ENCODE measurements around the gene FTSJ1.

DNA sequence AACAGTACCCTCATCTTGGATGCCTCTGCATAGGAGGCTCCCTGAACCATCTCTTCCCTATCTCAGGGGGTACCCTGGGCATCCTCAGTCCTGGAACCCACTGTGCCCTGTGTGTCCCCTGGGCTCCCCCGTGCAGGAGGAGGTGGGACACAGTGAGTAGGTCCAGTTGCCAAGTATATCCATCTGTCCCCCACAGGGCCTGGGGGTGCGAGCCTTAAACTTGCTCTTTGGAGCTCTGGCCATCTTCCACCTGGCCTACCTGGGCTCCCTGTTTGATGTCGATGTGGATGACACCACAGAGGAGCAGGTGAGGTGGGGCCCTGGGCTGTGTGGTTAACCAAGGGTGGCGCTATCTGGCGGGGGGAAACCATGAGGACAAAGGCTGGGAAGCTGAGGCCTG, 41.0 kb downstream of the FTSJ1 start:
- TF ChIP-seq, protein P1, sequence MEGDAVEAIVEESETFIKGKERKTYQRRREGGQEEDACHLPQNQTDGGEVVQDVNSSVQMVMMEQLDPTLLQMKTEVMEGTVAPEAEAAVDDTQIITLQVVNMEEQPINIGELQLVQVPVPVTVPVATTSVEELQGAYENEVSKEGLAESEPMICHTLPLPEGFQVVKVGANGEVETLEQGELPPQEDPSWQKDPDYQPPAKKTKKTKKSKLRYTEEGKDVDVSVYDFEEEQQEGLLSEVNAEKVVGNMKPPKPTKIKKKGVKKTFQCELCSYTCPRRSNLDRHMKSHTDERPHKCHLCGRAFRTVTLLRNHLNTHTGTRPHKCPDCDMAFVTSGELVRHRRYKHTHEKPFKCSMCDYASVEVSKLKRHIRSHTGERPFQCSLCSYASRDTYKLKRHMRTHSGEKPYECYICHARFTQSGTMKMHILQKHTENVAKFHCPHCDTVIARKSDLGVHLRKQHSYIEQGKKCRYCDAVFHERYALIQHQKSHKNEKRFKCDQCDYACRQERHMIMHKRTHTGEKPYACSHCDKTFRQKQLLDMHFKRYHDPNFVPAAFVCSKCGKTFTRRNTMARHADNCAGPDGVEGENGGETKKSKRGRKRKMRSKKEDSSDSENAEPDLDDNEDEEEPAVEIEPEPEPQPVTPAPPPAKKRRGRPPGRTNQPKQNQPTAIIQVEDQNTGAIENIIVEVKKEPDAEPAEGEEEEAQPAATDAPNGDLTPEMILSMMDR (IDR thresholded peaks at IDR 0.05; ENCODE audit: low read length) = no peak
- TF ChIP-seq EZH2 (optimal IDR thresholded peaks at IDR 0.05; ENCODE audit: low read depth, low read length) (no peak), EZH2phosphoT487 (IDR thresholded peaks at IDR 0.05; ENCODE audit: low read length) (no peak)

All from MM.1S (cell line).